HEK293 (cell line): ENCODE data around the gene SYS1.
A peak's percentile ranks its signal among the peaks of the same experiment; 100 is the strongest.

ENCODE experiments used
- CTCF ChIA-PET: fragments of 350-600 bp; formaldehyde crosslinking; extraction: SDS; loops from one replicate; lab custom pipeline; 2021; ENCODE audit warnings: antibody characterized with exemption; lab: Yijun Ruan, JAX
- POLR2A ChIA-PET: fragments of 300-600 bp; formaldehyde crosslinking; extraction: SDS; loops from one replicate; lab custom pipeline; 2020; ENCODE audit warnings: antibody characterized with exemption, inconsistent platforms; lab: Yijun Ruan, JAX
- H3K27ac ChIP-seq: fragments of 200-500 bp; sonication (Bioruptor generic); 2 replicates; pipeline ENCODE4 v1.5.1; 2014; ENCODE audit warnings: low read depth, low read length, control low read depth, inconsistent platforms; ENCODE audit errors: extremely low read depth
- H3K36me3 ChIP-seq, 2 experiments: fragments of 200-500 bp in 1 of 2; sonication (Bioruptor generic) in 1 of 2; 1 replicate in 1 of 2; 2 replicates in 1 of 2; pipeline ENCODE4 v1.5.1; 2014 to 2017; ENCODE audit warnings: inconsistent platforms in 2 of 2, low read length in 2 of 2; ENCODE audit not compliant: control insufficient read depth in 2 of 2, insufficient read depth in 1 of 2
- H3K4me1 ChIP-seq: fragments of 200-500 bp; sonication (Bioruptor generic); 2 replicates; pipeline ENCODE4 v1.5.1; 2014; ENCODE audit warnings: mild to moderate bottlenecking, low read length, inconsistent platforms; ENCODE audit not compliant: control insufficient read depth, insufficient read depth
- H3K4me3 ChIP-seq: 2 replicates; pipeline ENCODE4 v1.5.1; 2011; ENCODE audit warnings: low read depth, mild to moderate bottlenecking, control low read depth, low read length, moderate library complexity
- H3K9me3 ChIP-seq: fragments of 200-500 bp; sonication (Bioruptor generic); 2 replicates; pipeline ENCODE4 v1.5.1; 2014; ENCODE audit warnings: low read depth, low read length, inconsistent platforms; ENCODE audit not compliant: control insufficient read depth, insufficient read depth
- EGR2 ChIP-seq: fragments of 450-650 bp; formaldehyde crosslinking; IDR thresholded peaks from 2 replicates; pipeline ENCODE4 v1.5.1; 2016; ENCODE audit warnings: low read depth, missing biosample characterization, missing genetic modification characterization
- GLIS1 ChIP-seq: fragments of 450-650 bp; formaldehyde crosslinking; IDR thresholded peaks from 2 replicates; pipeline ENCODE4 v1.5.1; 2016; ENCODE audit warnings: missing biosample characterization, missing genetic modification characterization
- GLIS2 ChIP-seq: fragments of 450-650 bp; formaldehyde crosslinking; IDR thresholded peaks from 2 replicates; pipeline ENCODE4 v1.5.1; 2016; ENCODE audit warnings: missing biosample characterization, missing genetic modification characterization
- OSR2 ChIP-seq: fragments of 450-650 bp; formaldehyde crosslinking; IDR thresholded peaks from 2 replicates; pipeline ENCODE4 v1.5.1; 2016; ENCODE audit warnings: missing biosample characterization, missing genetic modification characterization
- PRDM1 ChIP-seq: fragments of 450-650 bp; formaldehyde crosslinking; IDR thresholded peaks from 2 replicates; pipeline ENCODE4; 2016; ENCODE audit warnings: missing biosample characterization, missing genetic modification characterization
- SP7 ChIP-seq: fragments of 450-650 bp; formaldehyde crosslinking; IDR thresholded peaks from 2 replicates; pipeline ENCODE4 v1.5.1; 2016; ENCODE audit warnings: missing biosample characterization, missing genetic modification characterization
- ZBTB7A ChIP-seq: fragments of 450-650 bp; formaldehyde crosslinking; IDR thresholded peaks from 2 replicates; pipeline ENCODE4 v1.5.1; 2016; ENCODE audit warnings: low read depth, missing biosample characterization, missing genetic modification characterization
- ZFHX2 ChIP-seq: fragments of 450-650 bp; formaldehyde crosslinking; conservative IDR thresholded peaks from 2 replicates; pipeline ENCODE4 v1.5.1; 2016; ENCODE audit warnings: missing biosample characterization, missing genetic modification characterization
- ZFP3 ChIP-seq: fragments of 450-650 bp; formaldehyde crosslinking; IDR thresholded peaks from 2 replicates; pipeline ENCODE4 v1.5.1; 2016; ENCODE audit warnings: low read depth, missing biosample characterization, missing genetic modification characterization
- ZIC2 ChIP-seq: fragments of 450-650 bp; formaldehyde crosslinking; IDR thresholded peaks from 2 replicates; pipeline ENCODE4 v1.5.1; 2016; ENCODE audit warnings: missing biosample characterization, missing genetic modification characterization
- ZNF174 ChIP-seq: fragments of 450-650 bp; formaldehyde crosslinking; IDR thresholded peaks from 2 replicates; pipeline ENCODE4 v1.5.0; 2017; ENCODE audit warnings: missing biosample characterization, mild to moderate bottlenecking, missing genetic modification characterization
- ZNF335 ChIP-seq: fragments of 450-650 bp; formaldehyde crosslinking; conservative IDR thresholded peaks from 2 replicates; pipeline ENCODE4 v1.5.1; 2016; ENCODE audit warnings: missing biosample characterization, missing genetic modification characterization
- ZNF341 ChIP-seq: fragments of 450-650 bp; formaldehyde crosslinking; IDR thresholded peaks from 2 replicates; pipeline ENCODE4; 2016; ENCODE audit warnings: low read depth, missing biosample characterization, missing genetic modification characterization
- ZNF354C ChIP-seq: fragments of 450-650 bp; formaldehyde crosslinking; IDR thresholded peaks from 2 replicates; pipeline ENCODE4 v1.5.1; 2016; ENCODE audit warnings: missing biosample characterization, missing genetic modification characterization, low read depth, borderline replicate concordance
- ZNF426 ChIP-seq: fragments of 450-650 bp; formaldehyde crosslinking; IDR thresholded peaks from 2 replicates; pipeline ENCODE4 v1.5.1; 2017; ENCODE audit warnings: missing biosample characterization, missing genetic modification characterization, mild to moderate bottlenecking, inconsistent platforms, moderate library complexity
- ZNF514 ChIP-seq: fragments of 450-650 bp; formaldehyde crosslinking; IDR thresholded peaks from 2 replicates; pipeline ENCODE4 v1.5.1; 2016; ENCODE audit warnings: missing biosample characterization, missing genetic modification characterization
- ZNF600 ChIP-seq: fragments of 450-650 bp; formaldehyde crosslinking; IDR thresholded peaks from 2 replicates; pipeline ENCODE4 v1.5.1; 2016; ENCODE audit warnings: missing biosample characterization, missing genetic modification characterization
- ZNF626 ChIP-seq: fragments of 450-650 bp; sonication (Bioruptor Pico); formaldehyde crosslinking; IDR thresholded peaks from 2 replicates; pipeline ENCODE4 v1.5.1; 2018; ENCODE audit warnings: missing biosample characterization, missing genetic modification characterization, inconsistent platforms
- TF ChIP-seq, protein P1 (sequence below): fragments of 450-650 bp; formaldehyde crosslinking; IDR thresholded peaks from 2 replicates; pipeline ENCODE4 v1.5.1; 2016; ENCODE audit warnings: missing biosample characterization, missing genetic modification characterization
- TF ChIP-seq, protein P2 (sequence below): fragments of 450-650 bp; formaldehyde crosslinking; IDR thresholded peaks from 2 replicates; pipeline ENCODE4 v1.5.1; 2016; ENCODE audit warnings: missing biosample characterization, missing genetic modification characterization

Gene SYS1

DNA sequence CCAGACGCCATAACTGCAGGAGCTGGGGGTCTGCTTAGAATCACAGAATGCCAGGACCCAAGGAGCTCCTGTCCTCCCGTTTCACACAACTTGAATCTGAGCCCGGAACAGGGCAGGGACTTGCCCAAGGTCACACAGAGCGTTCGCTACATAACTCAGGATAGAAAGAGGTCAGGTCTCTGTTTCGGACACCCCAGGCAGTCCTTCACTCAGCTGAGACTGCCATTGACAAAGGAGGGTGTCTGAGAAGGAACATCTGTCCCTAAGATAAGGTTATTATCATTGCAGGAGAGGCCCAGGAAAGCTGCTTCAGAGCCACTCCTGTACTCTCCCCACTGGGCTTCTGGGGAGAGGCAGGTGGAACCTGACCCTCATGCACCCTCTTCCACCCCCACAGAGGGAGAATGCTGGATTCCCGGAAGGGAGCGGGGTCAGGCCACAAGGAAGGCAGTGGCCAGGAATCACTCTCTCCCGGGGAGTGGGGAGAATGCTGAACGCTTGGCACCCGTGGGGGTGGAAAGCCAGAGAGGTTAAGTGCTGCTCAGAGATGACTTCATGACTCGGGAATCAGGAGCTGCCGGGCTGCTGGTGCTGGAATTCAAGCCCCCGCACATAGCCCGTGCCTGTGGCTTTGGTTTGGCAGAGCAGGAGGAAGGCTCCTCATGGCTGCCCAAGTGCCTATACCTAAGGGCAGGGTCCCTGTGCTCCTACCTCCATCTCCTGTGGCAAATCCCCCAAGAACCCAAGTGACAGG is 25.4 kb upstream of the SYS1 start:
- H3K36me3 ChIP-seq, result peaks cover 0 to 26% of the 10 kb centered on the region in 2 experiments; a peak in 2 of 3 replicates
- POLR2A ChIA-PET, result interaction anchor here (0.6 to 4.1 kb wide), 4 partner anchors 10 to 99 kb away, joined by 3 to 19 read pairs (median 4); partner anchors contain the start of genes SDC4 and SYS1
- peaks cover 13% of the 10 kb centered on the region for H3K4me1 ChIP-seq
- H3K4me3 ChIP-seq, result no peak overlapping the region
- H3K9me3 ChIP-seq, result no peaks in the 10 kb centered on the region
- CTCF ChIA-PET, result interaction anchor here (0.8 to 2.5 kb wide), 6 partner anchors 10 to 434 kb away, joined by 3 to 14 read pairs (median 5); partner anchors contain the start of gene SYS1
- H3K27ac ChIP-seq, result no peak overlapping the region
- TF ChIP-seq, protein P1, sequence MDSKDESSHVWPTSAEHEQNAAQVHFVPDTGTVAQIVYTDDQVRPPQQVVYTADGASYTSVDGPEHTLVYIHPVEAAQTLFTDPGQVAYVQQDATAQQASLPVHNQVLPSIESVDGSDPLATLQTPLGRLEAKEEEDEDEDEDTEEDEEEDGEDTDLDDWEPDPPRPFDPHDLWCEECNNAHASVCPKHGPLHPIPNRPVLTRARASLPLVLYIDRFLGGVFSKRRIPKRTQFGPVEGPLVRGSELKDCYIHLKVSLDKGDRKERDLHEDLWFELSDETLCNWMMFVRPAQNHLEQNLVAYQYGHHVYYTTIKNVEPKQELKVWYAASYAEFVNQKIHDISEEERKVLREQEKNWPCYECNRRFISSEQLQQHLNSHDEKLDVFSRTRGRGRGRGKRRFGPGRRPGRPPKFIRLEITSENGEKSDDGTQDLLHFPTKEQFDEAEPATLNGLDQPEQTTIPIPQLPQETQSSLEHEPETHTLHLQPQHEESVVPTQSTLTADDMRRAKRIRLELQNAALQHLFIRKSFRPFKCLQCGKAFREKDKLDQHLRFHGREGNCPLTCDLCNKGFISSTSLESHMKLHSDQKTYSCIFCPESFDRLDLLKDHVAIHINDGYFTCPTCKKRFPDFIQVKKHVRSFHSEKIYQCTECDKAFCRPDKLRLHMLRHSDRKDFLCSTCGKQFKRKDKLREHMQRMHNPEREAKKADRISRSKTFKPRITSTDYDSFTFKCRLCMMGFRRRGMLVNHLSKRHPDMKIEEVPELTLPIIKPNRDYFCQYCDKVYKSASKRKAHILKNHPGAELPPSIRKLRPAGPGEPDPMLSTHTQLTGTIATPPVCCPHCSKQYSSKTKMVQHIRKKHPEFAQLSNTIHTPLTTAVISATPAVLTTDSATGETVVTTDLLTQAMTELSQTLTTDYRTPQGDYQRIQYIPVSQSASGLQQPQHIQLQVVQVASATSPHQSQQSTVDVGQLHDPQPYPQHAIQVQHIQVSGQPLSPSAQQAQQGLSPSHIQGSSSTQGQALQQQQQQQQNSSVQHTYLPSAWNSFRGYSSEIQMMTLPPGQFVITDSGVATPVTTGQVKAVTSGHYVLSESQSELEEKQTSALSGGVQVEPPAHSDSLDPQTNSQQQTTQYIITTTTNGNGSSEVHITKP (tag by site-specific recombination), result peak; percentile 25; the same call in 1 of the 2 replicates
- TF ChIP-seq ZNF174 (tag by site-specific recombination) (no peak), ZNF335 (tag by site-specific recombination) (peak; percentile 26), GLIS1 (tag by site-specific recombination) (peak; percentile 97), ZNF354C (no peak), EGR2 (peak; percentile 79), ZNF600 (peak; percentile 90), PRDM1 (tag by site-specific recombination) (peak; percentile 70; the same call in 1 of the 2 replicates), ZIC2 (peak; percentile 56; the same call in 1 of the 2 replicates), ZFHX2 (tag by site-specific recombination) (peak; percentile 77), GLIS2 (tag by site-specific recombination) (peak; percentile 64), ZFP3 (tag by site-specific recombination) (no peak), ZBTB7A (no peak), ZNF426 (no peak), ZNF626 (tag by site-specific recombination) (no peak), ZNF514 (tag by site-specific recombination) (no peak), SP7 (tag by site-specific recombination) (0 out of 2 replicates have a peak, but pooled peaks have one; percentile 18), OSR2 (tag by site-specific recombination) (peak; percentile 46; the same call in 1 of the 2 replicates), ZNF341 (tag by site-specific recombination) (peak; percentile 58)
- TF ChIP-seq, protein P2, sequence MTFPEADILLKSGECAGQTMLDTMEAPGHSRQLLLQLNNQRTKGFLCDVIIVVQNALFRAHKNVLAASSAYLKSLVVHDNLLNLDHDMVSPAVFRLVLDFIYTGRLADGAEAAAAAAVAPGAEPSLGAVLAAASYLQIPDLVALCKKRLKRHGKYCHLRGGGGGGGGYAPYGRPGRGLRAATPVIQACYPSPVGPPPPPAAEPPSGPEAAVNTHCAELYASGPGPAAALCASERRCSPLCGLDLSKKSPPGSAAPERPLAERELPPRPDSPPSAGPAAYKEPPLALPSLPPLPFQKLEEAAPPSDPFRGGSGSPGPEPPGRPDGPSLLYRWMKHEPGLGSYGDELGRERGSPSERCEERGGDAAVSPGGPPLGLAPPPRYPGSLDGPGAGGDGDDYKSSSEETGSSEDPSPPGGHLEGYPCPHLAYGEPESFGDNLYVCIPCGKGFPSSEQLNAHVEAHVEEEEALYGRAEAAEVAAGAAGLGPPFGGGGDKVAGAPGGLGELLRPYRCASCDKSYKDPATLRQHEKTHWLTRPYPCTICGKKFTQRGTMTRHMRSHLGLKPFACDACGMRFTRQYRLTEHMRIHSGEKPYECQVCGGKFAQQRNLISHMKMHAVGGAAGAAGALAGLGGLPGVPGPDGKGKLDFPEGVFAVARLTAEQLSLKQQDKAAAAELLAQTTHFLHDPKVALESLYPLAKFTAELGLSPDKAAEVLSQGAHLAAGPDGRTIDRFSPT (tag by site-specific recombination), result peak; percentile 35; the same call in 1 of the 2 replicates
